ENCODE measurements around the gene ERN2. TPM values are rescaled to one million over a fixed set of nuclear protein-coding genes. Genes with fewer than 3 reads are reported as not detected.

The ERN2 gene
- total RNA-seq, 2 donors from 2014 or later: 1.3 to 1.4 TPM

GRCh38 chr16:23694265-23694643 is 18.8 kb downstream of the ERN2 start:
- Histone ChIP-seq H3K36me3 (ENCODE audit: control insufficient read depth, insufficient read depth, low read length) (peaks cover 25% of the 10 kb centered on the region), H3K9ac (ENCODE audit: extremely low read depth, low read length, poor library complexity, severe bottlenecking) (no peak overlapping the region), H3K9me3 (ENCODE audit: control insufficient read depth, low read length) (no peaks in the 10 kb centered on the region), H3K27ac (ENCODE audit: low read depth, low read length) (no peak overlapping the region), H3K27me3 (ENCODE audit: control insufficient read depth, insufficient read depth, low read length, poor library complexity, severe bottlenecking) (no peaks in the 10 kb centered on the region), H3K4me3 (ENCODE audit: low read length) (peak overlapping the region; percentile 64), H3K4me1 (ENCODE audit: control insufficient read depth, insufficient read depth, low read length) (no peaks in the 10 kb centered on the region)
- Mint-ChIP-seq H3K36me3 (ENCODE audit: low read depth) (peaks cover 23% of the 10 kb centered on the region), H3K27ac (peak overlapping the region; percentile 66), H3K27me3 (ENCODE audit: insufficient read depth) (peaks cover 1% of the 10 kb centered on the region), H3K4me1 (peaks cover 9% of the 10 kb centered on the region), H3K9me3 (no peaks in the 10 kb centered on the region), H3K4me3 (peak overlapping the region; percentile 57)
- TF ChIP-seq CTCF (conservative IDR thresholded peaks at IDR 0.05): no peak
- WGBS, 2 experiments (ENCODE audit: insufficient coverage in 1 of 2, insufficient read length in 1 of 2): 87 to 95% methylated on average over 4 of the region's 4 CpGs
- DNase-seq: no peak

DNA sequence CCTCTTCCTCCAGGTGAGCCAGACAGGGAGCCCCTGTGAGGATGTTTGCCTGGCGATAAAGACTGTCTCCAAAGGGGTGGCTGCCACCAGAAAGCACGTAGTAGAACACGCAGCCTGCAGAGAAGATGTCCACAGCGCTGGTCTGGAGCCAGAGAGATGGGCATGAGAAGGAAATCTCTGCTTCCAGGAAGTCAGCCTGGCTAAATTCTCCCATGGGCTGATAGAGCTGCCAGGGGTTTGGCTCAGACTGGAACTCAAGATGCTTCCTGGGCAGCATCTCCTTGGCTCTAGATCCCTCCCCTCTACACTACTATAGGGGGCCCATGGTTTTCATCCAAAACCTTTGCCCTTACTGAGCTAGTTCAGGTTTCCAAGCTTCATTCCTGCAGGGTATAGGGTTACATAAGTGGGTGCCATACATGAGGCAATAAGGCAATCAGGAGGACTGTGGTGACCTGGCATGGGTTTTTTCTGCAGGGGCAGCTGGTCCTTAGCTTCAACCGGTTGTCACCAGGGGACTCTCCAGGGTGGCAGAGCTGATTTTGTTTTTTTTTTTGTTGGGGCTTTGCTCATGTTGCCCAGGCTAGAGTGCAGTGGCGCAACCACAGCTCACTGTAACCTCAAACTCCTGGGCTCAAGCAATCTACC is 20.7 kb downstream of the ERN2 start:
- H3K36me3 Mint-ChIP-seq (ENCODE audit: low read depth): peaks cover 42% of the 10 kb centered on the region
- TF ChIP-seq CTCF (conservative IDR thresholded peaks at IDR 0.05): no peak
- H3K9me3 ChIP-seq (ENCODE audit: control insufficient read depth, low read length): no peaks in the 10 kb centered on the region
- no peak for DNase-seq
- no peak overlapping the region for H3K4me3 Mint-ChIP-seq
- H3K36me3 ChIP-seq (ENCODE audit: control insufficient read depth, insufficient read depth, low read length): peaks cover 44% of the 10 kb centered on the region
- no peak overlapping the region for H3K9ac ChIP-seq (ENCODE audit: extremely low read depth, low read length, poor library complexity, severe bottlenecking)
- WGBS, 2 experiments (ENCODE audit: insufficient coverage in 1 of 2, insufficient read length in 1 of 2): 91 to 100% methylated on average over 4 to 6 of the region's 6 CpGs
- H3K27ac ChIP-seq (ENCODE audit: low read depth, low read length): no peak overlapping the region
- H3K27ac Mint-ChIP-seq: no peak overlapping the region
- H3K4me1 ChIP-seq (ENCODE audit: control insufficient read depth, insufficient read depth, low read length): no peaks in the 10 kb centered on the region
- no peak overlapping the region for H3K4me3 ChIP-seq (ENCODE audit: low read length)
- peaks cover 9% of the 10 kb centered on the region for H3K4me1 Mint-ChIP-seq
- H3K27me3 ChIP-seq (ENCODE audit: control insufficient read depth, insufficient read depth, low read length, poor library complexity, severe bottlenecking): no peaks in the 10 kb centered on the region
- no peaks in the 10 kb centered on the region for H3K27me3 Mint-ChIP-seq (ENCODE audit: insufficient read depth)
- no peaks in the 10 kb centered on the region for H3K9me3 Mint-ChIP-seq

DNA sequence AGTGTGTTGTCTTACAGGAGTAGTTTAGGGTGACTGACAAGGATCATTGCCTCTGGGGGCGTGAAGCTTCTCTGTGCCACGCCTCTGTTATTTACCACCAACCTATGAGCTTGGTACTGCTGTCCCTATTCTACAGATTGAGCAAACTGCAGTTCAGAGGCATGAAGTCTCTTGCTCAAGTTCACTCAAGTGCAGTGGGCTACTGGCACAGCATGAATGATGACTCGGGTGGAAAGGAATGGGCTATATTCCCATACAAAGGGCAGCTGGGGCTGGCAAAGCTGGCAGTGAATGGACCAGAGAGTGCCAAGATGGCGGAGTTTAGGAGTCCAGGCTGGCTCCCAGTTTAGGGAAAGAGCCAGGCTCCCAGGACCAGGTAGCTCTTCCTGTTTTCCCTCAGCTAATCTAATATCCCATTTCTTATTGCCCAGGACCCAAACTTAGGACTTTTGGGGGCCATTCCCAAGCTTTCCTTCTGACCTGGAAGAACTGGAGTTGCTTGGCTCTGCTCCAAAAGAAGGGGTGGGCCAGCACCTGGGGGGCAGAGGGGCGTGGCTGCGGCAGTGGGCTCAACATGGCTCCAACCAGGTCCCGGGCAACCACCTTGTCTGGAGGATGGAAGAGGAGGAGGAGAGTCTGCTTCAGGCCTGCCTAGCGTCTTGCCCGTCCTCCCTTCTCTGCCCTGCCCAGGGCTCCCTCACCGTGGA is 21.4 kb downstream of the ERN2 start:
- Mint-ChIP-seq H3K27me3 (ENCODE audit: insufficient read depth) (no peaks in the 10 kb centered on the region), H3K36me3 (ENCODE audit: low read depth) (peaks cover 49% of the 10 kb centered on the region), H3K4me3 (no peak overlapping the region), H3K9me3 (no peaks in the 10 kb centered on the region), H3K4me1 (peaks cover 9% of the 10 kb centered on the region), H3K27ac (no peak overlapping the region)
- Histone ChIP-seq H3K9me3 (ENCODE audit: control insufficient read depth, low read length) (no peaks in the 10 kb centered on the region), H3K36me3 (ENCODE audit: control insufficient read depth, insufficient read depth, low read length) (peaks cover 51% of the 10 kb centered on the region), H3K9ac (ENCODE audit: extremely low read depth, low read length, poor library complexity, severe bottlenecking) (no peak overlapping the region), H3K4me1 (ENCODE audit: control insufficient read depth, insufficient read depth, low read length) (no peaks in the 10 kb centered on the region), H3K4me3 (ENCODE audit: low read length) (no peak overlapping the region), H3K27me3 (ENCODE audit: control insufficient read depth, insufficient read depth, low read length, poor library complexity, severe bottlenecking) (no peaks in the 10 kb centered on the region), H3K27ac (ENCODE audit: low read depth, low read length) (peak overlapping the region; percentile 24)
- no peak for TF ChIP-seq CTCF (conservative IDR thresholded peaks at IDR 0.05)
- WGBS, 2 experiments (ENCODE audit: insufficient coverage in 1 of 2, insufficient read length in 1 of 2): 92 to 94% methylated on average over 3 to 10 of the region's 10 CpGs
- no peak for DNase-seq

Measured in endodermal cell (in vitro differentiated cells).